Mesendoderm (in vitro differentiated cells): Measurements from ENCODE around the gene LAG3.
A peak's percentile ranks its signal among the peaks of the same experiment; 100 is the strongest.

Experiments
- DNase-seq: peaks from one replicate; pipeline ENCODE4 v3.0.0; 2013
- H2AK5ac ChIP-seq: 2 replicates; pipeline ENCODE4 v1.6.1; 2013; ENCODE audit warnings: low read length, inconsistent platforms
- H2BK120ac ChIP-seq: 2 replicates; pipeline ENCODE4 v1.6.1; 2013; ENCODE audit warnings: low read depth, mild to moderate bottlenecking, low read length, moderate library complexity, mixed read lengths
- H2BK15ac ChIP-seq: replicated peaks from 2 replicates; pipeline ENCODE4 v1.6.1; 2013; ENCODE audit warnings: low read depth, mild to moderate bottlenecking, moderate library complexity
- H2BK5ac ChIP-seq: 2 replicates; pipeline ENCODE4 v1.6.1; 2013; ENCODE audit warnings: low read length, inconsistent platforms
- H3K18ac ChIP-seq: 2 replicates; pipeline ENCODE4 v1.6.1; 2013; ENCODE audit warnings: mild to moderate bottlenecking, low read length, mixed read lengths
- H3K23ac ChIP-seq: one replicate; pipeline ENCODE4 v1.6.1; 2013; ENCODE audit warnings: low read length
- H3K27ac ChIP-seq: 2 replicates; pipeline ENCODE4 v1.5.1; 2013; ENCODE audit warnings: low read depth, mild to moderate bottlenecking, inconsistent platforms, low read length, moderate library complexity
- H3K27me3 ChIP-seq: 2 replicates; pipeline ENCODE4 v1.6.1; 2013; ENCODE audit warnings: low read length, control low read depth, mild to moderate bottlenecking, inconsistent platforms; ENCODE audit not compliant: insufficient read depth, poor library complexity
- H3K36me3 ChIP-seq: 2 replicates; pipeline ENCODE4 v1.6.1; 2013; ENCODE audit warnings: low read length, inconsistent platforms; ENCODE audit not compliant: control insufficient read depth, insufficient read depth
- H3K4ac ChIP-seq: one replicate; pipeline ENCODE4 v1.6.1; 2013; ENCODE audit warnings: low read depth, mild to moderate bottlenecking, low read length, moderate library complexity
- H3K4me1 ChIP-seq: 2 replicates; pipeline ENCODE4 v1.6.1; 2013; ENCODE audit warnings: low read depth, low read length, inconsistent platforms; ENCODE audit not compliant: control insufficient read depth
- H3K4me2 ChIP-seq: 2 replicates; pipeline ENCODE4 v1.6.1; 2013; ENCODE audit warnings: low read length
- H3K4me3 ChIP-seq: 2 replicates; pipeline ENCODE4 v1.5.1; 2013; ENCODE audit warnings: mild to moderate bottlenecking, low read length
- H3K56ac ChIP-seq: one replicate; pipeline ENCODE4 v1.6.1; 2013; ENCODE audit warnings: low read length
- H3K79me1 ChIP-seq: 2 replicates; pipeline ENCODE4 v1.6.1; 2013; ENCODE audit warnings: low read length, inconsistent platforms
- H3K79me2 ChIP-seq: 2 replicates; pipeline ENCODE4 v1.6.1; 2013; ENCODE audit warnings: mild to moderate bottlenecking, low read length; ENCODE audit not compliant: control insufficient read depth, insufficient read depth
- H3K9ac ChIP-seq: 2 replicates; pipeline ENCODE4 v1.6.1; 2013; ENCODE audit warnings: low read length, inconsistent platforms
- H4K5ac ChIP-seq: one replicate; pipeline ENCODE4 v1.6.1; 2013; ENCODE audit warnings: low read length
- H4K8ac ChIP-seq: one replicate; pipeline ENCODE4 v1.6.1; 2013; ENCODE audit warnings: low read depth, mild to moderate bottlenecking, control low read depth, low read length, moderate library complexity
- WGBS: extraction: QIAGEN DNeasy Blood & Tissue Kit; methylation state at CpG from one replicate; pipeline ENCODE4 v1.1.7; 2013; ENCODE audit warnings: low lambda C conversion rate, missing lambda C conversion rate; ENCODE audit not compliant: insufficient coverage; ENCODE audit errors: extremely low coverage; 5-methylcytosine and 5-hydroxymethylcytosine counted together

Gene LAG3

DNA sequence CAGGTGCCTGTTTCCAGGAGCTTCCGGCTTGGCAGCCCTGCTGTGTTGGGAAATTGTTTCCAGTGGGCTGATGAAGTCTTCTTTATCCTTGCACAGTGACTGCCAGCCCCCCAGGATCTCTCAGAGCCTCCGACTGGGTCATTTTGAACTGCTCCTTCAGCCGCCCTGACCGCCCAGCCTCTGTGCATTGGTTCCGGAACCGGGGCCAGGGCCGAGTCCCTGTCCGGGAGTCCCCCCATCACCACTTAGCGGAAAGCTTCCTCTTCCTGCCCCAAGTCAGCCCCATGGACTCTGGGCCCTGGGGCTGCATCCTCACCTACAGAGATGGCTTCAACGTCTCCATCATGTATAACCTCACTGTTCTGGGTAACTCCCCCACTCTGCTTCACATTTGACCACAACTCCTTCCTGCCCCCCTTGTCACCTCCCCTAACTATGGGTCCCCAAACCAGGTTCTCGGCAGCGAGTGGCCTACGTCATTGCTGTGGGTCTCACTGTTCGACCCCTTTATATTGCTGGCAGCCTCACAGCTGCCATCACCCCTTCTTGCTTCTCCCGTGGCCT, 2.3 kb downstream of the LAG3 start:
- H3K9ac ChIP-seq: no peak overlapping the region
- no peak overlapping the region for H2AK5ac ChIP-seq
- H4K8ac ChIP-seq: no peak overlapping the region
- WGBS: no CpG with 5 or more reads among the region's 15 CpGs
- peaks cover 2% of the 10 kb centered on the region for H3K79me1 ChIP-seq
- no peak overlapping the region for H3K4me3 ChIP-seq
- H3K56ac ChIP-seq: no peak overlapping the region
- no peak overlapping the region for H4K5ac ChIP-seq
- H2BK120ac ChIP-seq: no peak overlapping the region
- H2BK15ac ChIP-seq: no peak overlapping the region
- no peak overlapping the region for H3K27ac ChIP-seq
- H3K4me1 ChIP-seq: peaks cover 6% of the 10 kb centered on the region
- H3K4me2 ChIP-seq: no peak overlapping the region
- H3K23ac ChIP-seq: no peak overlapping the region
- DNase-seq: no peak
- peaks cover 4% of the 10 kb centered on the region for H3K27me3 ChIP-seq
- H3K18ac ChIP-seq: no peak overlapping the region
- no peak overlapping the region for H2BK5ac ChIP-seq
- no peaks in the 10 kb centered on the region for H3K79me2 ChIP-seq
- H3K4ac ChIP-seq: no peak overlapping the region
- peaks cover 4% of the 10 kb centered on the region for H3K36me3 ChIP-seq

DNA sequence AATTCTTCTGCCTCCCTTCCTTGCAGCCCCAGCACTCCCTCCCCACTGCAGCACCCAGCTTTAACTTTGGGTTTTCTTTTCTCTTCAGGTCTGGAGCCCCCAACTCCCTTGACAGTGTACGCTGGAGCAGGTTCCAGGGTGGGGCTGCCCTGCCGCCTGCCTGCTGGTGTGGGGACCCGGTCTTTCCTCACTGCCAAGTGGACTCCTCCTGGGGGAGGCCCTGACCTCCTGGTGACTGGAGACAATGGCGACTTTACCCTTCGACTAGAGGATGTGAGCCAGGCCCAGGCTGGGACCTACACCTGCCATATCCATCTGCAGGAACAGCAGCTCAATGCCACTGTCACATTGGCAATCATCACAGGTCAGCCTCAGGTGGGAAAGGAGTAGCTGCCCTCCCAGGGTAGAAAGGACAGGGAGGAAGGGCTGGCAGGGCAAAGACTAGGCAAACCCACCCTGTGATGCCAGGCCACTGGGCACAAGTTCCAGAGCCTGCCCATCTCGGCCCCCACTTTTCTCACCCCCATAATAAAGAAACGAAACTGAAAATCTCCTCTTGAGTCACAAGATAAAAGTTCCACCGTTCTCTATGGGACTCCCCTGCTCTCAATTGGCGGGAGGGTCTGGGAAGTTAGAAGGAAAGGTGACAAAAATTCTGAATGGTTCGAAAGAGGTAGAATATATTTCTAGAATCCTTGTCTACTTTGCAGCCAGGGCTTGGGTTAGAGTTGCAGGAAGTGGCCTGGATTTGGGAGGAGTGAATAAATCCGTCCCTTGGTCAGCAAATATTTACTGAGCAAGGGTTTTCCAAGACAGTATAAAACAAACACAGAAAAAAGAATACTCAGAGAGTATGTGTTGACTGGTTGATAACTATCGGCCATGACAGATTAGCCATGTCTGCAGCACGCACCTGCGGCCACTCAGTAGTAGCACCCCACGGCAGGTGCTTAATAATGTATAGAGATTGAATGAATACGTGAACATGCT, 3.2 kb downstream of the LAG3 start:
- no peak overlapping the region for H3K4ac ChIP-seq
- H2BK5ac ChIP-seq: no peak overlapping the region
- no peak overlapping the region for H2AK5ac ChIP-seq
- no CpG with 5 or more reads among the region's 16 CpGs for WGBS
- H4K8ac ChIP-seq: no peak overlapping the region
- DNase-seq: no peak
- no peak overlapping the region for H3K9ac ChIP-seq
- no peak overlapping the region for H4K5ac ChIP-seq
- H2BK15ac ChIP-seq: no peak overlapping the region
- peaks cover 6% of the 10 kb centered on the region for H3K4me1 ChIP-seq
- H3K56ac ChIP-seq: no peak overlapping the region
- no peaks in the 10 kb centered on the region for H3K79me1 ChIP-seq
- no peak overlapping the region for H3K4me3 ChIP-seq
- H3K23ac ChIP-seq: no peak overlapping the region
- peaks cover 4% of the 10 kb centered on the region for H3K36me3 ChIP-seq
- no peak overlapping the region for H2BK120ac ChIP-seq
- H3K27ac ChIP-seq: no peak overlapping the region
- H3K79me2 ChIP-seq: no peaks in the 10 kb centered on the region
- H3K27me3 ChIP-seq: peaks cover 4% of the 10 kb centered on the region
- no peak overlapping the region for H3K18ac ChIP-seq
- no peak overlapping the region for H3K4me2 ChIP-seq

GRCh38 chr12:6777386-6777785, 5.1 kb downstream of the LAG3 start:
- Histone ChIP-seq H3K23ac (no peak overlapping the region), H3K27me3 (peaks cover 4% of the 10 kb centered on the region), H3K79me1 (no peaks in the 10 kb centered on the region), H3K9ac (no peak overlapping the region), H4K5ac (no peak overlapping the region), H3K36me3 (no peaks in the 10 kb centered on the region), H3K4me2 (no peak overlapping the region), H2BK120ac (no peak overlapping the region), H3K4me3 (no peak overlapping the region), H2AK5ac (no peak overlapping the region), H3K18ac (no peak overlapping the region), H3K56ac (no peak overlapping the region), H2BK15ac (no peak overlapping the region), H2BK5ac (no peak overlapping the region), H4K8ac (no peak overlapping the region), H3K4ac (no peak overlapping the region), H3K4me1 (peaks cover 4% of the 10 kb centered on the region), H3K27ac (no peak overlapping the region), H3K79me2 (no peaks in the 10 kb centered on the region)
- DNase-seq: no peak
- WGBS: no CpG with 5 or more reads among the region's 5 CpGs

DNA sequence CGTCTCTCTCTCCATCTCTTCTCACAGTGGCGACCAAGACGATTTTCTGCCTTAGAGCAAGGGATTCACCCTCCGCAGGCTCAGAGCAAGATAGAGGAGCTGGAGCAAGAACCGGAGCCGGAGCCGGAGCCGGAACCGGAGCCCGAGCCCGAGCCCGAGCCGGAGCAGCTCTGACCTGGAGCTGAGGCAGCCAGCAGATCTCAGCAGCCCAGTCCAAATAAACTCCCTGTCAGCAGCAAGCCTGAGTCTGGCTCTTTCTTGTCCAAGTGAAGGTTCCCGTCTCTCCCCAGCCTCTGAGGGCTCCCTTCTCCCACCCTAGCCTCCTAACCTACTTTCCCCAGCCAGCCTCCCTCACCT, 5.9 kb downstream of the LAG3 start:
- Histone ChIP-seq H3K4me1 (peaks cover 4% of the 10 kb centered on the region), H2BK120ac (no peak overlapping the region), H3K23ac (no peak overlapping the region), H3K9ac (peak overlapping the region; percentile 82), H3K36me3 (no peaks in the 10 kb centered on the region), H3K4ac (no peak overlapping the region), H3K79me2 (no peaks in the 10 kb centered on the region), H4K5ac (no peak overlapping the region), H3K4me3 (peak overlapping the region; percentile 41), H3K27me3 (no peaks in the 10 kb centered on the region), H3K18ac (no peak overlapping the region), H3K56ac (peak overlapping the region; percentile 93), H3K27ac (no peak overlapping the region), H2BK5ac (no peak overlapping the region), H2BK15ac (no peak overlapping the region), H2AK5ac (no peak overlapping the region), H3K4me2 (peak overlapping the region; percentile 97), H4K8ac (no peak overlapping the region), H3K79me1 (no peaks in the 10 kb centered on the region)
- peak; percentile 64 for DNase-seq
- no CpG with 5 or more reads among the region's 14 CpGs for WGBS

DNA sequence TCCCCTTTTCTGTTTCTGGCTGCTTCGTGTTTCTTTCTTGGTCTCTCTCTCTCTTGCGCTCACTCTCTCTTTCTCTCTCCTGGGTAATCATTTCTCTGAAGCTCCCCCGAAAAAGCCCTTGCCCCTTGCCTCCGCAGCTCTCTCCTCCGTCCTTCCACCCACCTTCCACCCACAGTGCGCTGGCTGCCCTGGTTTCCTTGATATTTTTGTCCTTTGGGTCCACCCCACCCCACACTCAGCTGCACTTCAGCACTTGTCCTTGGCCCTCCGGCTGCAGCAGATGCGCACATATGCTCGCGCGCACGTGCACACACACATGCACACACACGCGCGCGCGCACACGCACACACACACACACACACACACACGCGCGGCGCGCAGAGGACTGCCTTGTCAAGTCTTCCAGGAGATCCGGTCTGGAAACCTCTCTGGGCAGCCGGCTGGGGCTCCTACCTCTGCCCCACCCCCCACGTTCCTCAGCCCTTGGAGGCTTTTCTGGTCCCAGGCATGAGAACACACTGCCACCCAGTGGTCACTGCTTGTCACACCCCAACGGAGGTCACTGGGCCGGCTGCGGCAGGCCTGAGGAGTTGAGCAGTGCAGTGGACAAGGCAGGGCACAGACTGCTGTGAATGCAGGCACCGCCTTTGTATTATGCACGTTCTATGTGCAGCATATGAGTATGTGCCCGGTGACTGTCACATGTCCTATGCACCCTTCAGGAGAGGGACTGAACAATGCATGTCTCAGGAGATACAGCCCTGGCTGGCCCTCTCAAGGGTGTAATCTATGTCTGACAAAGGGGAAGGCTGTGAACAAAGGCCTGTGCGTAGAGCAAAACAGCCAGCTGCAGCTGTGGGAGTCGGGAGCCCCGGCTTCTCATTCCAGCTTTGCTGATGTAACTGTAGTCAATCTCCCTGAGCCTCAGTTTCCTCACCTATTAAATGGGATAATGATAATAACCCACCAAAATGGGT, 6.5 kb downstream of the LAG3 start:
- no peak overlapping the region for H4K5ac ChIP-seq
- H3K4me2 ChIP-seq: peak overlapping the region; percentile 97
- no peaks in the 10 kb centered on the region for H3K36me3 ChIP-seq
- peak; percentile 96 for DNase-seq
- no peaks in the 10 kb centered on the region for H3K27me3 ChIP-seq
- no peak overlapping the region for H3K18ac ChIP-seq
- H3K56ac ChIP-seq: peak overlapping the region; percentile 93
- peak overlapping the region; percentile 41 for H3K4me3 ChIP-seq
- H3K79me1 ChIP-seq: no peaks in the 10 kb centered on the region
- H3K27ac ChIP-seq: no peak overlapping the region
- no peaks in the 10 kb centered on the region for H3K79me2 ChIP-seq
- no peak overlapping the region for H2BK15ac ChIP-seq
- no CpG with 5 or more reads among the region's 35 CpGs for WGBS
- no peak overlapping the region for H3K4ac ChIP-seq
- H2AK5ac ChIP-seq: no peak overlapping the region
- H4K8ac ChIP-seq: no peak overlapping the region
- H3K23ac ChIP-seq: peak overlapping the region; percentile 91
- H3K4me1 ChIP-seq: peaks cover 4% of the 10 kb centered on the region
- H3K9ac ChIP-seq: peak overlapping the region; percentile 82
- H2BK120ac ChIP-seq: no peak overlapping the region
- H2BK5ac ChIP-seq: no peak overlapping the region
